KMS-11 (cell line): ENCODE results near the gene PLEKHA5.

Experiments used
- H2AFZ ChIP-seq: fragments of 200-600 bp; sonication (generic); 2 replicates; pipeline ENCODE4 v1.6.1; 2016; ENCODE audit warnings: antibody characterized with exemption, mixed run types, low read depth
- H3K27ac ChIP-seq: fragments of 200-600 bp; sonication (generic); 2 replicates; pipeline ENCODE4 v1.6.1; 2016; ENCODE audit warnings: mild to moderate bottlenecking, mixed run types
- H3K27me3 ChIP-seq: fragments of 200-600 bp; sonication (generic); 2 replicates; pipeline ENCODE4 v1.6.1; 2017; ENCODE audit warnings: mild to moderate bottlenecking, low read depth, mixed run types, moderate library complexity; ENCODE audit not compliant: insufficient read depth
- H3K36me3 ChIP-seq: fragments of 200-600 bp; sonication (generic); 2 replicates; pipeline ENCODE4 v1.6.1; 2017; ENCODE audit warnings: mild to moderate bottlenecking, mixed run types; ENCODE audit not compliant: insufficient read depth
- H3K4me1 ChIP-seq: fragments of 200-600 bp; sonication (generic); 2 replicates; pipeline ENCODE4 v1.6.1; 2016; ENCODE audit warnings: mild to moderate bottlenecking, low read depth, mixed run types; ENCODE audit not compliant: poor library complexity, severe bottlenecking
- H3K4me2 ChIP-seq: fragments of 200-600 bp; sonication (generic); 2 replicates; pipeline ENCODE4 v1.7.0; 2016; ENCODE audit warnings: mild to moderate bottlenecking, mixed run types
- H3K4me3 ChIP-seq: fragments of 200-600 bp; sonication (generic); IDR thresholded peaks from 2 replicates; pipeline ENCODE4 v1.6.1; 2017; ENCODE audit warnings: low read depth, low read length, mixed read lengths; ENCODE audit not compliant: insufficient read depth
- H3K79me2 ChIP-seq: fragments of 200-600 bp; sonication (generic); 2 replicates; pipeline ENCODE4 v1.6.1; 2016; ENCODE audit warnings: low read depth, mixed run types; ENCODE audit not compliant: insufficient read depth
- H3K9ac ChIP-seq: fragments of 200-600 bp; sonication (generic); 2 replicates; pipeline ENCODE4 v1.6.1; 2016; ENCODE audit warnings: mild to moderate bottlenecking, mixed run types
- H4K20me1 ChIP-seq: fragments of 200-600 bp; sonication (generic); 2 replicates; pipeline ENCODE4 v1.6.1; 2016; ENCODE audit warnings: mild to moderate bottlenecking, mixed run types; ENCODE audit not compliant: insufficient read depth
- TF ChIP-seq, protein P1 (sequence below): fragments of 200-600 bp; sonication (generic); conservative IDR thresholded peaks from 2 replicates; pipeline ENCODE4 v1.6.1; 2017; ENCODE audit warnings: low read depth, mild to moderate bottlenecking, antibody characterized with exemption, low read length, moderate library complexity, mixed read lengths

PLEKHA5 gene

GRCh38 chr12:19351346-19351745 lies 221.8 kb downstream of the PLEKHA5 start:
- Histone ChIP-seq H3K36me3 (no peaks in the 10 kb centered on the region), H3K27ac (no peak overlapping the region), H4K20me1 (no peaks in the 10 kb centered on the region), H3K27me3 (no peaks in the 10 kb centered on the region), H2AFZ (no peak overlapping the region), H3K4me2 (no peak overlapping the region), H3K4me3 (no peak overlapping the region), H3K79me2 (no peaks in the 10 kb centered on the region), H3K9ac (no peak overlapping the region), H3K4me1 (no peaks in the 10 kb centered on the region)
- TF ChIP-seq, protein P1, sequence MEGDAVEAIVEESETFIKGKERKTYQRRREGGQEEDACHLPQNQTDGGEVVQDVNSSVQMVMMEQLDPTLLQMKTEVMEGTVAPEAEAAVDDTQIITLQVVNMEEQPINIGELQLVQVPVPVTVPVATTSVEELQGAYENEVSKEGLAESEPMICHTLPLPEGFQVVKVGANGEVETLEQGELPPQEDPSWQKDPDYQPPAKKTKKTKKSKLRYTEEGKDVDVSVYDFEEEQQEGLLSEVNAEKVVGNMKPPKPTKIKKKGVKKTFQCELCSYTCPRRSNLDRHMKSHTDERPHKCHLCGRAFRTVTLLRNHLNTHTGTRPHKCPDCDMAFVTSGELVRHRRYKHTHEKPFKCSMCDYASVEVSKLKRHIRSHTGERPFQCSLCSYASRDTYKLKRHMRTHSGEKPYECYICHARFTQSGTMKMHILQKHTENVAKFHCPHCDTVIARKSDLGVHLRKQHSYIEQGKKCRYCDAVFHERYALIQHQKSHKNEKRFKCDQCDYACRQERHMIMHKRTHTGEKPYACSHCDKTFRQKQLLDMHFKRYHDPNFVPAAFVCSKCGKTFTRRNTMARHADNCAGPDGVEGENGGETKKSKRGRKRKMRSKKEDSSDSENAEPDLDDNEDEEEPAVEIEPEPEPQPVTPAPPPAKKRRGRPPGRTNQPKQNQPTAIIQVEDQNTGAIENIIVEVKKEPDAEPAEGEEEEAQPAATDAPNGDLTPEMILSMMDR: no peak

GRCh38 chr12:19369691-19370148 lies 240.2 kb downstream of the PLEKHA5 start:
- Histone ChIP-seq H4K20me1 (no peaks in the 10 kb centered on the region), H3K27ac (no peak overlapping the region), H3K79me2 (no peaks in the 10 kb centered on the region), H3K36me3 (no peaks in the 10 kb centered on the region), H2AFZ (no peak overlapping the region), H3K4me1 (no peaks in the 10 kb centered on the region), H3K27me3 (no peaks in the 10 kb centered on the region), H3K4me3 (no peak overlapping the region), H3K9ac (no peak overlapping the region), H3K4me2 (no peak overlapping the region)
- TF ChIP-seq, protein P1: no peak

GRCh38 chr12:19373586-19373985 lies 244.1 kb downstream of the PLEKHA5 start:
- no peaks in the 10 kb centered on the region for H3K36me3 ChIP-seq

GRCh38 chr12:19375888-19376287 lies 246.4 kb downstream of the PLEKHA5 start:
- Histone ChIP-seq H3K27me3 (no peaks in the 10 kb centered on the region), H4K20me1 (no peaks in the 10 kb centered on the region), H3K9ac (no peak overlapping the region), H3K4me2 (no peak overlapping the region), H3K27ac (no peak overlapping the region), H2AFZ (no peak overlapping the region), H3K79me2 (no peaks in the 10 kb centered on the region), H3K4me1 (no peaks in the 10 kb centered on the region), H3K36me3 (no peaks in the 10 kb centered on the region), H3K4me3 (no peak overlapping the region)
- TF ChIP-seq, protein P1: no peak

More at GRCh38 chr12:19373586-19373985, 244.1 kb downstream of the PLEKHA5 start:
- Histone ChIP-seq H3K27me3 (no peaks in the 10 kb centered on the region), H3K4me3 (no peak overlapping the region), H3K9ac (no peak overlapping the region), H2AFZ (no peak overlapping the region), H3K27ac (no peak overlapping the region), H4K20me1 (no peaks in the 10 kb centered on the region), H3K79me2 (no peaks in the 10 kb centered on the region), H3K4me2 (no peak overlapping the region), H3K4me1 (no peaks in the 10 kb centered on the region)
- TF ChIP-seq, protein P1: no peak
